Measurements from ENCODE around the gene SHC2. TPM values are rescaled to one million over a fixed set of nuclear protein-coding genes. Genes with fewer than 3 reads are reported as not detected.
"Not testable (repeated sequence)": the region's sequence is repeated elsewhere in the genome, so short reads cannot be mapped to it uniquely, and the experiment has no call there.

The SHC2 gene
- total RNA-seq, 1 experiment from 2014 or later, result 16.6 TPM

DNA sequence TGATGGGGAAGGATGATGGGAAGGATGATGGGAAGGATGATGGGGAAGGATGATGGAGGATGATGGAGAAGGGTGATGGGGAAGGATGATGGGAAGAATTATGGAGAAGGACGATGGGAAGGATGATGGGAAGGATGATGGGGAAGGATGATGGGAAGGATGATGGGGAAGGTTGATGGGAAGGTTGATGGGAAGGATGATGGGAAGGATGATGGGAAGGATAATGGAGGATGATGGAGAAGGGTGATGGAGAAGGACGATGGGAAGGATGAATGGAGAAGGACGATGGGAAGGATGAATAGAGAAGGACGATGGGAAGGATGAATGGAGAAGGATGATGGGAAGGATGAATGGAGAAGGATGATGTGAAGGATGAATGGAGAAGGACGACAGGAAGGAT, 65.4 kb downstream of the SHC2 start:
- Histone ChIP-seq H2BK120ac (ENCODE audit: low read depth, low read length, poor library complexity, severe bottlenecking) (no peak overlapping the region), H3K4ac (ENCODE audit: low read depth, low read length) (no peak overlapping the region), H4K91ac (ENCODE audit: insufficient read length, low read depth, low read length) (no peak overlapping the region), H3K14ac (ENCODE audit: insufficient read depth, low read length) (no peak overlapping the region), H4K5ac (ENCODE audit: insufficient read length, low read depth, low read length) (no peak overlapping the region), H3K23ac (ENCODE audit: insufficient read length, low read depth, low read length) (no peak overlapping the region), H3K4me2 (ENCODE audit: insufficient read depth, insufficient read length, low read length) (no peak overlapping the region), H3K79me1 (ENCODE audit: insufficient read depth, low read depth, low read length, poor library complexity, severe bottlenecking) (no peaks in the 10 kb centered on the region), H3K56ac (ENCODE audit: insufficient read length, low read depth, low read length) (no peak overlapping the region), H3K18ac (ENCODE audit: insufficient read length, low read depth, low read length) (no peak overlapping the region), H3T11ph (ENCODE audit: low read length) (no peak overlapping the region), H4K8ac (replicated peaks; ENCODE audit: insufficient read length, low read depth, low read length) (no peak overlapping the region), H2BK20ac (ENCODE audit: low read depth, low read length, poor library complexity, severe bottlenecking) (no peak overlapping the region), H2AFZ (ENCODE audit: low read length) (no peak overlapping the region), H3K79me2 (ENCODE audit: insufficient read depth, low read length) (no peaks in the 10 kb centered on the region), H4K20me1 (ENCODE audit: control insufficient read depth, insufficient read depth, insufficient read length) (no peaks in the 10 kb centered on the region), H3K9ac (ENCODE audit: extremely low read depth, insufficient read length, low read length) (no peak overlapping the region), H3K9me3 (ENCODE audit: control insufficient read depth, low read depth, low read length) (peaks cover 10% of the 10 kb centered on the region), H2BK5ac (ENCODE audit: insufficient read length, low read length) (no peak overlapping the region), H3K27ac (ENCODE audit: insufficient read length, low read depth, low read length) (no peak overlapping the region), H2AK5ac (ENCODE audit: insufficient read length, low read length) (no peak overlapping the region), H2BK12ac (ENCODE audit: insufficient read length, low read depth, low read length) (no peak overlapping the region), H3K27me3 (ENCODE audit: insufficient read depth, low read length) (no peaks in the 10 kb centered on the region), H3K4me1 (ENCODE audit: insufficient read depth, low read length) (no peaks in the 10 kb centered on the region), H3K23me2 (ENCODE audit: insufficient read length, low read depth, low read length, poor library complexity, severe bottlenecking) (no peaks in the 10 kb centered on the region), H2BK15ac (ENCODE audit: low read depth, low read length) (no peak overlapping the region)
- H3K36me3 Mint-ChIP-seq (ENCODE audit: insufficient read depth in 1 of 3, low read depth in 3 of 3), result peaks cover 3 to 13% (median 10%) of the 10 kb centered on the region in 3 experiments; a peak in 5 of 7 replicates
- 100% methylated on average over 5 of the region's 5 CpGs for WGBS (ENCODE audit: extremely low coverage, insufficient read length, low lambda C conversion rate)
- peaks cover 38% of the 10 kb centered on the region for H3K27me3 Mint-ChIP-seq (ENCODE audit: low read depth)
- TF ChIP-seq, protein P1, sequence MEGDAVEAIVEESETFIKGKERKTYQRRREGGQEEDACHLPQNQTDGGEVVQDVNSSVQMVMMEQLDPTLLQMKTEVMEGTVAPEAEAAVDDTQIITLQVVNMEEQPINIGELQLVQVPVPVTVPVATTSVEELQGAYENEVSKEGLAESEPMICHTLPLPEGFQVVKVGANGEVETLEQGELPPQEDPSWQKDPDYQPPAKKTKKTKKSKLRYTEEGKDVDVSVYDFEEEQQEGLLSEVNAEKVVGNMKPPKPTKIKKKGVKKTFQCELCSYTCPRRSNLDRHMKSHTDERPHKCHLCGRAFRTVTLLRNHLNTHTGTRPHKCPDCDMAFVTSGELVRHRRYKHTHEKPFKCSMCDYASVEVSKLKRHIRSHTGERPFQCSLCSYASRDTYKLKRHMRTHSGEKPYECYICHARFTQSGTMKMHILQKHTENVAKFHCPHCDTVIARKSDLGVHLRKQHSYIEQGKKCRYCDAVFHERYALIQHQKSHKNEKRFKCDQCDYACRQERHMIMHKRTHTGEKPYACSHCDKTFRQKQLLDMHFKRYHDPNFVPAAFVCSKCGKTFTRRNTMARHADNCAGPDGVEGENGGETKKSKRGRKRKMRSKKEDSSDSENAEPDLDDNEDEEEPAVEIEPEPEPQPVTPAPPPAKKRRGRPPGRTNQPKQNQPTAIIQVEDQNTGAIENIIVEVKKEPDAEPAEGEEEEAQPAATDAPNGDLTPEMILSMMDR (conservative IDR thresholded peaks at IDR 0.05), result no peak
- H3K9me3 Mint-ChIP-seq, result peaks cover 27 to 40% of the 10 kb centered on the region in 2 experiments
- H3K4me1 Mint-ChIP-seq, result peaks cover 8 to 13% of the 10 kb centered on the region in 2 experiments
- H3K4me3 Mint-ChIP-seq, result no peak overlapping the region; a peak in 1 of 5 replicates
- DNase-seq, result no peak
- no peak overlapping the region for H3K27ac Mint-ChIP-seq

GRCh38 chr19:394857-395256, 66.0 kb downstream of the SHC2 start:
- not testable (repeated sequence) for H3K14ac ChIP-seq (ENCODE audit: insufficient read depth, low read length); H2BK5ac ChIP-seq (ENCODE audit: insufficient read length, low read length); H4K91ac ChIP-seq (ENCODE audit: insufficient read length, low read depth, low read length); H3K27ac ChIP-seq (ENCODE audit: insufficient read length, low read depth, low read length); H3K23ac ChIP-seq (ENCODE audit: insufficient read length, low read depth, low read length); H2AFZ ChIP-seq (ENCODE audit: low read length); H3T11ph ChIP-seq (ENCODE audit: low read length); H3K79me1 ChIP-seq (ENCODE audit: insufficient read depth, low read depth, low read length, poor library complexity, severe bottlenecking); H4K20me1 ChIP-seq (ENCODE audit: control insufficient read depth, insufficient read depth, insufficient read length); H4K5ac ChIP-seq (ENCODE audit: insufficient read length, low read depth, low read length); H3K4me3 Mint-ChIP-seq; H2BK120ac ChIP-seq (ENCODE audit: low read depth, low read length, poor library complexity, severe bottlenecking); H3K79me2 ChIP-seq (ENCODE audit: insufficient read depth, low read length); H3K56ac ChIP-seq (ENCODE audit: insufficient read length, low read depth, low read length); H4K8ac ChIP-seq (replicated peaks; ENCODE audit: insufficient read length, low read depth, low read length); H3K18ac ChIP-seq (ENCODE audit: insufficient read length, low read depth, low read length); H2BK20ac ChIP-seq (ENCODE audit: low read depth, low read length, poor library complexity, severe bottlenecking); H3K4ac ChIP-seq (ENCODE audit: low read depth, low read length); H3K27ac Mint-ChIP-seq; H3K4me1 ChIP-seq (ENCODE audit: insufficient read depth, low read length); H3K23me2 ChIP-seq (ENCODE audit: insufficient read length, low read depth, low read length, poor library complexity, severe bottlenecking); H2AK5ac ChIP-seq (ENCODE audit: insufficient read length, low read length); H3K9ac ChIP-seq (ENCODE audit: extremely low read depth, insufficient read length, low read length); DNase-seq; H3K27me3 ChIP-seq (ENCODE audit: insufficient read depth, low read length); H2BK12ac ChIP-seq (ENCODE audit: insufficient read length, low read depth, low read length); H3K4me2 ChIP-seq (ENCODE audit: insufficient read depth, insufficient read length, low read length); H2BK15ac ChIP-seq (ENCODE audit: low read depth, low read length)
- Mint-ChIP-seq H3K4me1 (peaks cover 12 to 15% of the 10 kb centered on the region in 2 experiments), H3K36me3 (ENCODE audit: insufficient read depth in 1 of 3, low read depth in 3 of 3) (peaks cover 3 to 13% (median 10%) of the 10 kb centered on the region in 3 experiments; a peak in 5 of 7 replicates), H3K27me3 (ENCODE audit: low read depth) (peaks cover 40% of the 10 kb centered on the region), H3K9me3 (peaks cover 27 to 40% of the 10 kb centered on the region in 2 experiments)
- WGBS (ENCODE audit: extremely low coverage, insufficient read length, low lambda C conversion rate), result 100% methylated on average over 1 of the region's 1 CpG
- H3K9me3 ChIP-seq (ENCODE audit: control insufficient read depth, low read depth, low read length), result peaks cover 10% of the 10 kb centered on the region
